ENCODE results near the gene MLLT3. TPM values are rescaled to one million over a fixed set of nuclear protein-coding genes. Genes with fewer than 3 reads are reported as not detected.

The MLLT3 gene
- total RNA-seq, 1 donor from 2014 or later = 16.9 TPM

DNA sequence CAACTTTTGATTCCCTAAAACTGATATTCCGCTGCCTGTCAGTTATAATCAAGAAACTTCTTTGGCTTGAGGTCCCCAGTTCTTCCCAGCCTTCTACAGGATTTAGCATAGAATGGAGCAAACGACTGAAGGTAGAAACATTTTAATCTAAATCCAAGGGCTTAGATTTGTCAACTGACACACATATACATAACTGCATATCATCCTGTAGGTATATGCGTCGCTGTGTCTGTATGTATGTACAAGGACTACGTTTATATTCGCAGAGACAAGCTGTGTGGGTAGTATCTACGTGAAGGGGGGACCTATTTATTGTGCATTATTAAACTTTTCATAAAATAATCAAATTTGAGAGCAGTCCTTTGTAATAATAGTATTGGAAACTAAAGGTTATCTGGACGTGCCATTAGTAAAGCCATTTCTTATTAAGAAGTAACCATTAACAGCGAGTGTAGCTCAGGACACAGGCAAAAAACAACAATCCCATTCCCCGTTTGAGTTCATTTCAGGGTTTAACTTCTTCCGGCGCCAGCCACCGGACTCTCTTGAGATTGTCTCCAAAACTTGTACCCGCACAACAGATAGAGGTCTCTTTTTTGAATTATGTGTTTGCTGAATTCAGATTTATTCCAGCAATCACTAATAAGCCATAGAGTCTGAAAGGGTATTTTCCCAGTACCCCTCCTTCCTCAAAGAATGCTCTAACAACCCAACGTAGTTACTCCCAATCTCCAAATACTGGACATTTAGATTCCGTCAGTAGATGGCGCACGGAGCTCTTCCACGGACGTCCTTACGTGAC lies 2.1 kb upstream of the MLLT3 start:
- peak; percentile 69 for DNase-seq

DNA sequence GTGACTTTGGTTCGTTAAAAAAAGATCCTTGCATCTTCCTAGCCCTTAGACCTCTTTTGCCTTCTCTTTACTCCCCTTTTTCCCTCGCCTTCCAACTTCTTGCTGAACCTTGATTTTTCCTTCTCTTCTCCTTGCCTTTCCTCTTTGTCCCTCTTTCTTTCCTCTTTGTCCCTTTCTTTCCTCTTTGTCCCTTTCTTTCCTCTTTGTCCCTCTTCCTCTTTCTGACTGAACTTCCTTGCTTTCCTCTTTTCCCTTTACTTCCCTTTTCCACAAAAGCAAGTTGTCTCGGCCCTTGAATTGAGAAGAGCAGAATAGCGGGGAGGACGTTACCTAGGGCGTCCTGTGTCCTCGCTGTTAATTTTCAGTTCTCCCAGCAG lies 1.4 kb upstream of the MLLT3 start:
- no peak for DNase-seq

DNA sequence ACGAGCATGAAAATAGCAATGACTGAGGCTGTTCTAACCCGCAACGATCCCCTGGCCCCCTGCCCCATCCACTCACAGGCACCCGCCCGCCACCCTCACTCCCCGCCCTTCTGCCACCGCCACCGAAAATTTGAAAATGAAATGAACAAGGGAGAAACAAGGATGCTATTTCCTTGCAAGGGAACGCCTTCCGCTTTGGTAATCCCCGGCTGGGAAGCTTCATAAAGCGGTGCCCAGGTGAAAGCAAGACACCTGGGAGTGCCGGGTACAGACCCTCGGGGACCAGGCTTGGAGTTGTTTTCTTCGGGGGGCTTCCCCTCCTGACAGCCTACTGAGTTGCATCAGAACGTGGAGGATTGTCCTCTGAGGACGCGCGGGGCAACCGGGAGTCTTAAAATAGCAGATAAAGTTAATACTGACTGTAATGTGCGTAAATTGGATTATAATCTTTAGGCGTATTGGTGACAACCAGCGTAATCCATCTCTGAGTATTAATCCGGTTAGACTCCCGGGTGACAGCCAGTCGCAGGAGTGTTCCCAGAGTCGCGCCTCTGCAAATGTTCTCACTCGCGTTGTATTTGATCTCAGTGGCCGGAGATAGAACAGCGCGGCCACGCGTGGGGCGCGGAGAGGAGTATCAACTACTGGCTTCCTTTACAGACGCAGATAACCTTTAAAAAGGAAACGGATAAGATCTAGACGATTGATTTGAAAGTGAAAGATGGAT lies 885 bp upstream of the MLLT3 start:
- peak; percentile 31 for DNase-seq

DNA sequence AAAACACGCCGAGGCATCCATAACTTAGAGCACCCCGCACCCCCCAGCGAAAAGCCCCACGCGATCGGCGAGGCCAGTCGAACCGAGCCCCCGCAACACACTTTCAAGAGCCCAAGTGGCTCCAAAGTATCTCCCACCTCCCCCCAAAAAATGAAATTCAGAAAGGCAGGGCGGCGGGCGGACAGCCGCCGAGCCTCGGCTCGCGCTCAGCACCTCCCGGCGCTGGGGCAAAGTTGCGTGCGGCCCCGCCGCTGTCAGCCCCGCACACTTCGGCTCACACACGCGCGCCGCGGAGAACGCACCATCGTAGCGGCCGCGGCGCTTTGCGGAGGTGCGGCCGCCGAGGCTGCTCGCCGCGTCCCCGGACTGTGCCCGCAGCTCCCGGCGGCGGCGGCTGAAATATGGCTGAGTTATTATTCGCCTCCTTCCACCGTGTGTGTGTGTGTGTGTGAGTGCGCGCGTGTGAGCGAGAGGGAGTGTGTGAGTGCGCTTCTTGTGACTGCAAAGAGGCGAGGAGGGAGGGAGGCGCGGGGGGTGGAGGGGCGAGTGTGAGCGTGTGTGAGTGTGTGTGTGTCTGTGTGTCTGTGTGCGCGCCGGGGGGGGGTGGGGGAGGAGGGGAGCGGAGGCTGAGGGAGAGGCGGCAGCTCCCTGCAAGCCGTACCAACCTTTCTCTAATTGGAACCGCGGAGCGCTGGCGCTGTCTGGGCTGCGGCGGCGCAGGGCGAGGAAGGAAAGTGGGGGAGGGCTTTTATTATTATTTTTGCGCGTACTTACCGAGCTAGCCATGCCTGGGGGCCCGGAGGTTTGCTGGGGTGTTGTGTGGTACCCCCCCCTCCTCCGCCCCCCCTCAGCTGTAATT lies 599 bp downstream of the MLLT3 start:
- DNase-seq = peak; percentile 68

DNA sequence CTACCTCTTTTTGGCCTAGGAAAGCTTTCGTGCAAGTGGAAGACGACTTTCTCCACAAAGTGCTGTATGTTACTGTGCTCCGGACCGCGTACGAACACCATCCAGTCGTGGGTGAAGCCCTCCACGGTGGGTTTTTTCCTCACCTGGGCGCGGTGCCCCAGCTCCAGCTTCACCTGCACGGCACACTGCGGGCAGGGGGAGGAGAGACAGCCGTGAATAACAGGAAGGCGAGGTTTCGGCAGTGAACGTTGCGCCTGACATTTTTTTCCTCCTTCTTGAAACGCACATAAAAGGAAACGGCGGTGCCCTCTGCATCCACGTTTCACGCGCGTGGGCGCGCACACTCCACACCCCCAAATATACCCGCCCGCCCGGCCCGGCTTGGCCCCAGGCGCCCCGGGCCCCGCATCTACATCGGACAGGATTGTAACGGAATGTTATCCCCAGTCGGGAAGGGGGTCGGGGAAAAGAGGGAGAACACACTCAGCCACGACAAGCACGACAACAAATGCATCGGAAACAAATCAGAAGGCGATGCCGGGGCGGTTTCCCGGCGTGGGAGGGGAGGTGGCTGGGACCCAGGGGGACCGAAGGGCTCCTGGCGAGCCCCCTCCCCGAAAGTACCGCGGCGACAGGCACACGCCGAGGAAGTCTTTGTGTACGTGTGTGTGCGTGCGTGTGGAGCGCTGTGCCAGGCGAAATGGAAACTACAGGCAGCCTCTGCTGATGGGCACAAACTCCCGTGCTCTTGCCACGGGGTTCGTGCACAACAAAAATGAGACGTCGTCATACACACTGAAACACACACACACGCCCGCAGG lies 1.4 kb downstream of the MLLT3 start:
- DNase-seq = no peak

DNA sequence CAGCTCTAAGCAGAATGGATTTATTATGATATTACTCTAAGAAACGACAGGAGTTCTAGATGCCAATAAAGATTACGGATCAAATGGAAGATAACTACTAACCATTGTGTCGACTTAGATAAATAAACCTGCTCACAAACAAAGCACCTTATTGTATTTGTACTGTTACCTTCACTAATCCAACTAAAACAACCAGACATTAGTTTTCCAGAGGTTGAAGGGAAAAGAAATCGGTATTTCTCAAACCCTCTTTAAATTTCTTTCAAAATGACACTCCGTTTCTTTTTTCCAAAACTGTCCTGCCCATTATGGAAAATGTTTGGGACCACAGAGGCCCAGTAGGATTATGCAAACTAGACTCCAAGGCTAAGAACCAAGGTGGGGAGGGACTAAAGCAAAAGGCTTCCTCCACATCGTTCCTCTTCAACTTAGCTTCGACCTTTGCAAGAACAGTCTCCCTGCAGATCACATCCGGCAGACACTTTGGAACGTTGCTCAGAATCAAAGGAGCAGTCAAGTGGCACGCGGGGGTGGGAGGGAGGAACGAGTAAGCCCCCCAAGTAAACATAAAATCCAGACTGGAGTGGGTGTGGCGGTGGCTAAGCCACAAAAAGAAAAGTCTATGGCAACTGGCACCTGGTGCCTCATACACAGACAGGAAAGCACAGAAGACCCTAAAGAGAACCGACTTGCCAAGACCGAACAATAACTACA lies 2.7 kb downstream of the MLLT3 start:
- DNase-seq = no peak

DNA sequence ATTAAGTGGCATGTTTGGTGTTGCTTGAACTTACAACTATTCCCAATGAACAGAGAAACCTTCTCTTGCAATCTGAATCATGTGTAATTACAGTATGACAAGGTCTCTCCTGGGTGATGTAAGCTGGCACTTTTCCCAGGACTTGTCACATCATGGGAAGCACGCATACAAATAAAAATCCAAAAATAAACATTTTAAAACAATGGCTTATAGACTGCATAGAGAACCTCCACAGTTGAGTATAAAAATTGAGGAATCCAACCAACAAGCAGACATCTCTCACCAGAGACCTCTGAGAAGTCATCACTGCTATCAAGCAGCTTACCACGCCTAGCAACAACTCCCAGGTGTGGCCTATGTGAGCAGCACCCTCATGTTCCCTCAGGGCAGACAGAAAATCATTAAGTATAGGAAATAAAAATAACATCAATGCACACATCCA lies 3.9 kb downstream of the MLLT3 start:
- peak; percentile 19 for DNase-seq

DNA sequence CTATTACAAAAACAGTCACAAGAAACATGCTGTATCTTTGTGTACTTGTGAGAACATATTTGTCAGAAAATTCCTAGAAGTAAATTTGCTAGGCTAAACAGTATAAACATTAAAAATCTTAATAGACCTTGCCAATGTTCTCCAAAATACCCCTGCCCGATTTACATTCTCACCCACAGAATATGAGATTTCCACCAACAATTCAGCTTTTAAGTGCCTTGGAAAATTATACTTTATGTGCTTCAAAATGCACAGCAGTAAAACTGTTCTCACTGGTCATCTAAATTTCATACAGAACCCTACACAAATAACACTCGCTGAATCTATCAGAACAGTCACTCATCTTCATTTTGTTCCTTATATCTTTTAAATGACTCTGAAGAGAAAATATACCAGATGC lies 5.5 kb downstream of the MLLT3 start:
- DNase-seq = no peak

DNA sequence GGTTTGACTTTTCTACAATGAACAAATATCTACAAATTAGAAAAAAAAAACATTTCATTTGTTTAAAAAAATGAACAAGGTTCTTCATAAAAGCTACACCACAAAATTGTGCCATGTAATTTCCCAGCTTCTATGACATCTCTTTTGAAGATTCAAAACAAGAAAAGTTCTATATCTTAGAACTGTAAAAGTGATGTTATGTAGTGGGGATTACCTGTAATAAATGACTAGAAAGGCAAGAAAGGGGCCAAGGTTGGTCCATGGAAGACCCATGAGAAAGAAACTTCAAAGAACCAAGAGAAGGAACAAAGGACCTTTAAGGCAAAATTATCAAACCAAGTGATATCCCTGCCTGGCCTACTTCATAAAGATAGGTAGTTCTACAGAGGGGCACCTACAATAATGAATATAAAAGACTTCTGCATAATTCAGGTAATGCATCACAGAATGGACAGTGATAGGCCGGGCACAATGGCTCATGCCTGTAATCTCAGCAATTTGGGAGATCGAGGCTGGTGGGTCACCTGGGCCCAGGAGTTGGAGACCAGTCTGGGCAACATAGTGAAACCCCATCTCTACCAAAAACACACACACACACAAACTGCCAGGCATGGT lies 7.6 kb downstream of the MLLT3 start:
- DNase-seq = no peak

DNA sequence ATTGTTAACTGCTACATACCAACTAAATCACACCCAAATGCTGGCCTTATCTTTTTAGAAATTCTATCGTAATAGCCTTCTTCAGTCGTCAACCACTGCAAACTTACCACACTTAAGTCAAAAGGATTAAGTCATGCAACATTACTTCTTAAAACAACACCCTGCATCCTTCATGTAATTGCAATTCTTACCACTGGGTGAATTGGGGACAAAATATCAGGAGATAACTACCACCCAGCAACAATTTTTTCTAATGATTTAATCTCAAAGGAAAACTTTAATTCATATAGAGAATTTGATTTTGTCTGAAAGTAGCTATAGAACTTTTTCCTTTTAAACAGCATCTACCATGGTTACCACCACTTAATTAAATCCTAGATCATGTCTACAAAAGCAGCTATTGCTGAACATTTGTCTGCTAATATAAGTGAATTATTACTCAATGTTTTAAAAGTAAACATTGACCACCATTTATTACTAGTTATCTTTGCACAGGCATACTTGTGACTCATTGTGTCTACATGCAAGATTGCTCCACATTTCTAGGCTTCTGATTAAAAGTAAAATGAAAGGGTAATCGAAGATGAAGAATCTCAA lies 10.5 kb downstream of the MLLT3 start:
- no peak for DNase-seq

DNA sequence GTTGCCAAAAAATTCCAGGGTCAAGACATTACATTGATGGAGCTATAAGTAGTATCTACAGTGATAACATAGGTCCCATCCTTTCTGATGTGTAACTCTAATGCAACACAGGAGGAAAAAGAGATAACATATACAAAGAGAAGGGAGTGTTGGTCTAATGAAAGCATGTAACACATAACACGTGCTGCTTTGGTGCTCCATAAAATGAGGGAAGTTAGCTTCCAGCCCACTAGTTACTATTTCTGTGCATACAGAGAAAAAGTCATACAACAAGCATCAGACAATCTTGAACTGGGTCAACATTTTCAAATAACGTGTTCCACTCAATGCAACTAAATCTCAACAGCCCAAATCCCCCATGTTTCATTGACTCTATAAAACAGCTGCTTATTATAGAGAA lies 11.7 kb downstream of the MLLT3 start:
- DNase-seq = no peak

DNA sequence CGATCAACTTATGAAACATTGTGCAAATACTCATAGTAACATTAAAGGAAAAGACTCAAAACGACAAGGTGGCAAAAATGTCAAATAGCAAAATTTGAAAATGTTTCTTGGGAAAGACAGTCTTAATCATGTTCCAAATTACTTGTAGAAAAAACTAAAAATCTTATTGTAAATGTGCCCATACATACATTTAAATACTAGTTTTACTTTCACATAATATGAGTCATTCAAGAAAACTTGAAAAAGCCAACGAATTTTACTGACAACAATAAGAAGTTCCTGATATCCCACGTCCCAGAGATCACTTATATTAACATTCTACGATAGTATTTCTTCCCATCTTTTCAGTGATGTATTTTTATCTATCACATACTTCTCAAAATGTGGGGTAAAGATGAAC lies 13.7 kb downstream of the MLLT3 start:
- no peak for DNase-seq

DNA sequence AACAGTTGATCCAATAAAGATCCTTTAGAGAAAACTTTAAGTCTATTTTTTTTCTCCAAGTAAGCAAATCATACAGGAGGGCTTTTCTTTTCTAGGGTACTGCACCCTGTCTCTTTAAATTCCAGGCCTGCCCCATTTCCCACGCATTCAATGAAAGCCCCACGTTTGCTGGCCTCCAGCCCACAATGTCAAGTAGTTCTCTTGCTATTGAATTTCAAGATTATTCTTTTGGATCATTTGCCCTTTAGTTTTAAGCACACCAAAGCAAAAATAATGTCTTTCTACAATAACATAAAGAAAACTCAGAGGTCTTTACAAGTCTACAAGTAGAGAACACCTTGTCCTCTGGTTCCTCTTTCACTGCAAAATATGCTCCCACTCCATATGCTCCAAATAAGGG lies 15.6 kb downstream of the MLLT3 start:
- no peak for DNase-seq

DNA sequence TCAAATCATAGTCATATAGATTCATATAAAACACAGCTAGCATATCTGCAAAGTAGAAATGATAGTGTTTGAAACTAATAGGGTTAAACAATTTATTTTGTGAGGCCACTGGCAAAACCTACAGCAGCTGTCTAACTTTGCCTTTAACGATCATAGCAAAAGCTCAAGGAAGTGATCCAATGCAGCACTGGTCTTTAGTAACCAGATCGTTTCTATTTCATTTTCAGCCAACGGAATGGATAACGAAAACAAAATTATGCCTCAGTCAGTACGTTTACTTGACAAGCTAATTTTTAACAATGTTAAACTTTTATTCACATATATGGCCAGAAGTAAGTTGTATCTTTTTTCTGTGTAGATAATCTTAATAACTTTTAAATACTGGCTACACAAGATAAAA lies 17.7 kb downstream of the MLLT3 start:
- no peak for DNase-seq

DNA sequence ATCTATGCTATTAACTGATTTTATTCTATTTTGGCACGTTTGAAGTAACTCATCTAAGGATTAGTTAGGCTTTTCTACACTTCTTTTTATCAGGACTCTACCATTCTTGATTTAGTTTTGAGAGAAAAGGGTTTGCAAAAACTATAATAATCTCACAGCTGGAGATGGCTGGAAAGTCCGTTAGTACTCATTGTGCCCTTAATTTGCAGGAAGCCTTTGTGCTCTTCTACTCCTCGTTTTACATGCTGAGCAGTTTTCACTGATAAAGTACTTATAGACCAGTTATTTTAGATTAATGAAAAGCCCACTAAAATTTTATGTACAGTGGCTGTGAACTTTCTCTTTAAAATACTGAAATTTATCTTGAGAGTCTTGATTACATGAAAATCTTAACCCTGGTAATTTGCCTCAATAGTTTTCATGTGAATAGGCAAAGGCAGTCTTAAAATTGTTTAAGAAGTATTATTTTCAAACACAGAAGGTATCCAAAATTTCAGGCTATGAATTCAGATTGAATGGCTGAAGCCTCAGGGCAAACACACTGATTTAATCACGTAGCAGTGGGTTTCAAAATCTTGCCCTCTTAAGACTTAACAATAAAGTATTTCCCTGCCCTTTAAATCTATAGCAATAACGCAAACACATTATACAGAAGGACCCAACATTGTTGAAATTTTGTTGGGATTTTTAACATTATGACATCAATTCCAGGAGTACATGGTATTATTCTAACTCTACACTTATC lies 18.6 kb downstream of the MLLT3 start:
- no peak for DNase-seq

DNA sequence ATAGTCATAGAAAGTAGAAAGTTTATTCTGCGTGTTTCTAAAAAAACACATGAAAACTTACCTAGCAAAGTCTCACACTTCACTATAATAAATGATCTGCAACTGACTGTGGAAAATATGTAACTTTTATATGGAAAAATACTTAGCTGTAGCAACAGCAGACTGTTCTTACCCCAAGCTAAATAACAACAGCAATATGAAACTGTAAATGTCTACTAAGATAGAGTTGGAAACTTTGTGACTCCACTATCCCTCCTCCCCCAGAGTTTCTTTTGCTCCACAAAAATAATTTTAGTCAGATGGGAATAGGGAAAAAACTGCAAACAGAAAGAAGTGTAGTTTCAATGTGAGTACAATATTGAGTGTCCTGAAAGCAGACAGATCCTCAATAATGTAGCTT lies 21.0 kb downstream of the MLLT3 start:
- DNase-seq = no peak

DNA sequence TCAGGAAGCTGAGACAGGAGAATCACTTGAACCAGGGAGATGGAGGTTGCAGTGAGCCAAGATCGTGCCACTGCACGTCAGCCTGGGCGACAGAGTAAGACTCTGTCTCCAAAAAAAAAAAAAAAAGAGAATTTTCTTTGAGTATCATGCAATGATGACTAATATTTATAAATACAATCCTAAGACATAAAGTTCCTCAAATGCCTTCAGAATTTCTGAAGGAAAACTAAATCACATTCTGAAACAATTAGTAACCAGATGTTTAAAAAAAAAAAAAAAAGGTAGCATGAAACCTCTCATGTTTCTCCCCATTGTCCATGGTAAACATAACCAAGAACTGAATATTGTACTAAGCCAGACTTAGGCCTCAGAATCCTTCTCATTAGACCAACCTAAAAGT lies 23.1 kb downstream of the MLLT3 start:
- DNase-seq = no peak

DNA sequence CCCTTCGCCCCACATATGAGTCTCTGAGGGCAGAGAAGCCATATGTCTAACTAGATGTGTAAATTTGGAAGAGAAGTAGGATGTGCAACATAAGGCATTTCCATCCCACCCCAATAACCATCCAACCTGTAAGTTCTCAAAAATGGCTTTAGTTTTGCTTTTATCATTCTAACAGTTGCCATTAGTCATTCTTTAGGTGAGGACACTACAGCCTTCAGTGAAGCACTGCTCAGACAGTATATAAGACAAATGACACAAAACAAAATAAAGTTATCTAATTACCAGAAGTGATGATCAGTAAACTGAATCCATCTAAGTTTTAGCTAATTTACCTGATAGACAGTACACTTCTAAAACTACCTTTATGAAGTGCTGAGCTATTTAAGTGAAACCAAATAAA lies 23.9 kb downstream of the MLLT3 start:
- DNase-seq = no peak

DNA sequence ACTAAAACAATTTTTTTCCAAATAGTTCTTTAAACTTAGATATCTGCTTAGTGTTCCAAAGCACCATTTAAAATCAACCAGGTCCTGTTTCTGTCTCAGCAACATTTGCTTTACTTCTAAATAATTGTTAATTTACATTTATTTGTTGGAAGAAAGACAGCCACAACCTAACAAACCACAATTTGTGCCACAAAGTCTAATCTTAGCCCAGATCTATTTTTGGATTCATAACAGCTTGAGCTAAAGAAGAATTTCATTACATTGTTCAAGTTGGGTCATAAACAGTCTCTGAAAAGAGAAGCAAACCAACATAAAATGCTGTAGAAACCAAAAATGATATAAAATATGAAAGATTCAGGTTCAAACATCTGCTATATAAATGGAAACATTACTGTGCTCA lies 24.4 kb downstream of the MLLT3 start:
- no peak for DNase-seq

DNA sequence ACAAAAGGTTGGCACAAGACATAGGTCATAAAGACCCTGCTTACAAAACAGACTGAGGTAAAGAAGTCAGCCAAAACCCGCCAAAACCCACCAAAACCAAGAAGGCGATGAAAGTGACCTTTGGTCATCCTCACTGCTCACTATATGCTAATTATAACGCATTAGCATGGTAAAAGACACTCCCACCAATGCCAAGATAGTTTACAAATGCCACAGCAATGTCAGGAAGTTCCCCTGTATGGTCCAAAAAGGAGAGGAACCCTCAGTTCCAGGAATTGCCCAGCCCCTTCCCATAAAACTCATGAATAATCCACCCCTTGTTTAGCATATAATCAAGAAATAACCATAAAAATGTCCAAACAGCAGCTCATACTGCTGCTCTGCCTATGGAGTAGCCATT lies 27.7 kb downstream of the MLLT3 start:
- no peak for DNase-seq
